Limb (tissue), 2 donors: ENCODE data around the gene FAM83G.

Source experiments
- DNase-seq, 2 donors: peaks; one replicate each; pipeline ENCODE4 v3.0.0-alpha.2; 2016; ENCODE audit errors: extremely low spot score in 2 of 2

FAM83G gene

DNA sequence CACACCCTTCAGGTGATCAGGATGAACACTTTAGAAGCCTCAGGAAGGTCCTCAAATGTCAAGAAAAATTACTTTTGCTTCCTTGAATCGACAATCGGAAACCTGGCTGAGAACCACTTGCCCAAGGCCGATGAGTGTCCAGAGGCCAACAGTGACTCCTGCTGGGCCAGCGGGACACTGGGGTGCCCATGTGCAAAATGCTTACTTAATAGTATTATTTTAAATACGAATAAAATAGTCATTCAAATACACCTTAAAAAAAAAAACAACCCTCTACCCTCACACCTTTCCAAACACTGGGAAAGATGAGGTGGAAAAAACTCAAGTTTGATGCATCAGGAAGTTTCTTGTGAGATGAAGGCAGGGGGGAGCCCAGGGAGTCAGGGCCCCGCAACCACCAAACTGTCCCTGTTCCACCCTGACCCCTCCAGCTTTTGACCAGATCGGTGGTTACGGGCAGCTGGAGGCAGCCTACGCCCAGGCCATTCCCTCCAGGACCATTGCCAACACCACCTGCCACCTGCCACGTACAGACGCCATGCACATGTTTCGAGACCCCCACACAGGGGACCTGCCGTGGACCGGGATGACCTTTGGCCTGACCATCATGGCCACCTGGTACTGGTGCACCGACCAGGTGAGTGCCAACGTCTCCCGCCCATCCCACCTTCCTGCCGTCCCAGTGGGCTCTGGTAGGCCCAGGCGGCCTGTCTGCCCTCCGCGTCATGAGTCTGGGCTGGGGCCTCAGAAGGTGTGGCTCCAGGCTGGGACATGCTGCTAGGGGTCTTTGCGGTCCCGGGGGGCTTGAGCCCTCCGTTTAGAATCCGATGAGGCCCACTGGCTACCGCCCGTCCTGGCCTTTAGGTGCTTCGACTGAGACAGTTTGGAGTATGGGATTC lies 33.7 kb downstream of the FAM83G start:
- DNase-seq, result no peak

DNA sequence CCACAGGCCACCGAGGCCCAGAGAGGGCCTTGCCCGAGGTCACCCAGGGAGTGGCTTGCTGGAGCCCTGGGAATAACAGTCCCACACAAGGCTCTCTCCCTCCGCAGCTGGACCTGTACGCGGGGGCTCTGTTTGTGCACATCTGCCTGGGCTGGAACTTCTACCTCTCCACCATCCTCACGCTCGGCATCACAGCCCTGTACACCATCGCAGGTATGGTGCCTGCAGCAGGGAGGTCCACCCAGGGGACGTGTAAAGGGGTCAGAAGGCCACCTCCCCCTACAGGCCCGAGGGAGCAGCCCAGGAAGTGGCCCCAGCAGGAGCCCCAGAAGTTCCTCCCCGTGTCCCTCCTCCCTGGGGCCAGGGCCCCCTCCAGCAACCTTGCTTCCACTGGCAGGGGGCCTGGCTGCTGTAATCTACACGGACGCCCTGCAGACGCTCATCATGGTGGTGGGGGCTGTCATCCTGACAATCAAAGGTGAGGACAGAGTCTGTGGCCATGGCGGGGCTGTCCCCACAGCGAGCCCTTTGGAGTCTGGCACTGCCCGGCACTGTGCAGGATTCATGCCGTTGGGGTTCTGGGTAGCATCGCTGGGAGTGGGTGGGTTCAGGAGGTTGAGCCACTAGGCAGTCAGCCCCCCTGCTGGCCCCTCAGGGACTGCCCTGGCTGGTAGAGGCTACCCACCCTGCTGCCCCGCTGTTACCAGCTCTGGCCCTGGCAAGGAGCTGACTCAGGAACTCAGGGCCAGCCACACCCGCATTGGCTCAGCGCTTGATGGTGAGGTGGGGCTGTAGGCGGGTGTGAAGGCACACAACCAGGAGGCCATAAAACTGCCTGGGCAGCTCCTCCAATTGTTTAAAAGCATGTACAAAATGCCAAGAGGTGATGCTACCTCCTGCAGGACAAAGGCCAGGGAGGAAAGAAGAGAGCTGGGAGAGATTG lies 35.3 kb downstream of the FAM83G start:
- no peak for DNase-seq

DNA sequence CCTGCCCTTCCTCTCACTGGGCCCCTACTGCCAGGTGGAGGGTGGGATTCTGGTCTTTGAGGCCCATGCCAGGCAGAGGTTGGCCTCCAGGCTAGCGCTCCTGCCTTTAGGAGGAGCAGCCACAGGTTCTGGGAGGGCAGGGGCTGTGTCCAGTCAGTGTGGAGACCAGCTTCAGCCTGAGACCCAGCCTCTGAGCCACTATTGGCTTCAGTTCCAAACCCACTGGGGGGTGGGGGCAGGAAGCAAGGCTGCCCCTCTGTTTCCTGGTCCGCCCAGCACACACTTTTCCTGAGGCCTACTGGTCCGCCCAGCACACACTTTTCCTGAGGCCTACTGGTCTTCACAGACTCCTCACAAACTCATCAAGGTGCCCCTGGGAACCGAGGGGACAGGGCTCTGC lies 36.2 kb downstream of the FAM83G start:
- no peak for DNase-seq

DNA sequence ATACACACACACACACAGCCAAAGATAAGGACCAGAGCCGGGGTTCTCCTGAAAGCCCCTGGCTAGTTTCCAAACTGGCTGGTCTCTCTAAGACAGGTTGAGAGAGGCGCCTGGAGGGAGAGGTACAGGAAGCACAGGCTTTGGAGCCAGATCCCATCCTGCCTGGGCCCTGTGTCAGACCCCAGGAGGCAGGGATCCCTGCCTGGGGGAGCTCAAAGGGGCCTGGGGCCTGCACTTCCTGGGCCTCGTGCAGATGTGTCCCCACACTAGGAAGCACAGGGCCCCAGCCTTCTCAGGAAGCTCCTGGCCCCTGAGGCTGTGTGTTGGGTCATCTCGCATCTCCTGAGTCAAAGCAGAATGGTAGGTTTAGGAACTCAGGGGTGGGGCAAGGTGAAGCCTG lies 36.6 kb downstream of the FAM83G start:
- no peak for DNase-seq

DNA sequence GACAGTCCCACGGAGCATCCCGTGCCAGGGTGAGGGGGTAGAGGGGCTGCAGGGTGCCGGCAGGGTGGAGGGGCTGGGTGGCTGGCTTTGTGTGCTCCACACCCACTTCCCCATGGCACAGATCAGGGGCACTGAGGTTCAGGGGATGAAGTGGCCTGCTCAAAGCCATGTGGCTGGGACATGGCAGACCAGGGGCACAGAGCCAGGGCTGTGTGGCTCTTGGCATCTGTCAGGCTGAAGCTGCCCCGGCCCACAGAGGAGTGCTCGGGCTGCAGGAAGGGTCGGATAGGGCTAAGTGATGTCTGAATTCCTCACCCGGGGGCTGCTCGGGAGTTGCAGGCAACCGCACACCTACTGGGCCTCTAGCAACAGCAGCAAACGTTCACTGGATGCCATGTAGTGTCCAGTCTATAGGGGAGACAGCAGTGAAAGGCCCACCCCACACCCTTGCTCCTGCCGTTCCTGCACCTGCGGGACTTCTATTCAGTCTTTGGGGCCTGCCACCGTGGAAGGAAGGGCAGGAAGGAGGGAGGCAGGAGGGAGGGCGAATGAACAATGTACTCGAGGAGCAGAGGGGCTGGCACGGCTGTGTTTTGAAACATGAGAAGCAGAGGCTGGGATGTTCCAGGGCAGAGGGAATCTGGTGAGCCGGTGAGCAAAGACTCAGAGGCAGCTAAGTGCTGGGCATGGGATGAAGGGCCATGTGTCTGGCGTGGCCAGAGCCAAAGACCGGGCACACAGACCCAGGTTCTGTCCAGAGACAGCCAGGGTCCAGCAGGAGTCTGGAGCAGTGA lies 37.5 kb downstream of the FAM83G start:
- DNase-seq, result peak in 1 of 2 donors; percentile 23

DNA sequence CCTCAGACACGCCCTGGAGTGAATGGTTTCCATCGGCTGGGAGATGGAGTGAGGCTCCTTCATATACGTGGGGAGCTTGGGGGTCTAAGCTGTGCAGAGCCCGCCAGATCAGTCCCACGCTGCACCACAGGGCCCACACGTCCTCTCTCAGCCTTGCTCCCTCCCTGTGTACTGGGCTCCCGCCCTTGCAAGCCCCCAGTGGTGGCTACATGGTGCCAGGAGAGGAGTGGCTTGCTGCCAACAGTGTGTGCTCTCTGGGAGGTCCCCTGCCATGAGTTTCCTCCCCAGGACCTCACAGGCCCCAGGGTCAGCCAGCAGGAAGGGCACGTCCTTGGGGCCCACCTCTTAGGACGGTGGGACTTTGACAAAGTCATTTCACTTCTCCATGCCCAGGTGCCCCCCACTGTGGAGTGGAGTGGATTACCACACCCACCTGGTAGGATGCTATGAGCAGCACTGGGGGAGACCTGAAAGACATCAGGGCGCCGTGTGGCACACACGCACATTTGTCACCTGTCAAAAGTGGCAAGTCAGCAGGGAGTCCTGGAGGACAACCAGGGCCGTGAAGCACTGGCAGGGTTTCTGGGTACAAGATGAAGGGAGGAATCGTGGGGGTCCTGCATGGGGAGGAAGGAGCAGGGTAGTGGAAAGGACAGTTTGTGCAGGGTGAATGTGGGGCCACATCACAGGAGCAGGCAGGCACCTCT lies 38.9 kb downstream of the FAM83G start:
- DNase-seq, result no peak

DNA sequence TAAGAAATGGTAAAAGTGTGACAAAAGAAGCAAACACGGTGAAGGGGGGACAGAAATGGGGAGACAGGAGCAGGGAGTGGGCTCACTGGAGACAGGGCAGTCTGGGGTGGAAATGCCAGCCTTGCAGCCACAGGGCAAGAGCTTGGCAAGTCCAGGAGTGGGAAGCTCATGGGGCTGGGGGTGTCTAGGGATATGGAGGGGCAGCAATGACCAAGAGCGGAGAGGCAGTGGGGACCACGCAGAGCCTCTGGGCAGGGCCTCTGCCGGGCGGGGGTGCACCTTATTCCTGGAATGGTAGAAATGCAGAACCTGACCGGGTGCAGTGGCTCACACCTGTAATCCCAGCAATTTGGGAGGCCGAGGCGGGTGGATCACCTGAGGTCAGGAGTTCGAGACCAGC lies 40.0 kb downstream of the FAM83G start:
- no peak for DNase-seq

DNA sequence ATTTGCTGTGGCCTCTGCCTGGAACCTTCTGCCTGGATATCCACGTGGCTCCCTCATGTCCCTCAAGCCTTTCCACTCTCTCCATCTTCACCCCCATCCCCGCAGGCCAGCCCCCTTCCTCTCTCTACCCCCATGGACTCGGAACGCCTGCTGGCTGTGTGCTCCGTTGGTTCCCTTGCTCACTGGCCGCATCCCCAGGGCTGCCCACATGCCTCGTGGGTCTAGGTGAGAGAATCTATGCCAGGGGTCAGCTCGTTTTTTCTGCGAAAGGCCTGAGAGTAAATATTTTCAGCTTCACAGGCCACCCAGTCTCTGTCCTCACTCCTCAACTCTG lies 40.6 kb downstream of the FAM83G start:
- peak in 1 of 2 donors; percentile 30 for DNase-seq

DNA sequence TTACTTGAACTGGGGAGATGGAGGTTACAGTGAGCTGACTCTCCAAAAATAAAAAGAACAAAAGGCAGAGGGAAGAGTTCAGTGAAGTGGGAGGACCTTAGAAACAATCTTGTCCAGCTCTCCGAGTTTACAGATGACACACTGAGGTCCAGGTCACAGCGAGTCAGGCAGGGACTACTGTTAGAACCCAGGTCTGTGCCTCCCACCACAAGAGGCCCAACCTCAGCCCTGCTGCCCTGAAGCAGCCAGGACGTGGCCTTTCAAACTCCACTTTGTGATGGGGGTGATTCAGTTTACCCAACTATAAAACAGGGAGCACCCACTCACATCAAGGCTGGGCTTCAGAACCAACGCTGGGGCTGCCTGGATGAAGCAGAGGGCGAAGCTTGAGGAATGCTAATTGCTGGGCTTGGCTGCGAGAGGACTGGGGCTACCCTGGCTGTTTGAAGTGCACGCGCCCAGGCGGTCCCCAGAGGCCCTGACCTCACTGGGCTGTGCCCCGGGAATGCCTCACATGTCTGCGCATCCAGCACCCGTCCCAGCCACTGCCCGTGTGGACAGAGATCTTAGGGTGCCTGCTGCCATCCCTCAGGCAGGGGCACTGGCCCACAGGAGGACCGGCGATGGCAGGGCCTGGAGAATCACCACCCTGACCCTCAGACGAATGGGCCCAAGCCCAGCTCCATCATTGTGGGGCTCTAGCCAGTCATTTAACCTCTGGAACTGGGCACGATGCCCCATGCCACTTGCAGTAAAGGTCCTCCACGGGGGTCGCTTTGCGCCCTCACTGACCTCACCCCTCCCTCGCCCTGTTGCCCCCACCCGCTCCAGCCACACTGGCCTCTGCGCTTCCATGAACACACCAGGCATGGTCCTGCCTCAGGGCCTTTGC lies 41.2 kb downstream of the FAM83G start:
- peak in 1 of 2 donors; percentile 25 for DNase-seq

DNA sequence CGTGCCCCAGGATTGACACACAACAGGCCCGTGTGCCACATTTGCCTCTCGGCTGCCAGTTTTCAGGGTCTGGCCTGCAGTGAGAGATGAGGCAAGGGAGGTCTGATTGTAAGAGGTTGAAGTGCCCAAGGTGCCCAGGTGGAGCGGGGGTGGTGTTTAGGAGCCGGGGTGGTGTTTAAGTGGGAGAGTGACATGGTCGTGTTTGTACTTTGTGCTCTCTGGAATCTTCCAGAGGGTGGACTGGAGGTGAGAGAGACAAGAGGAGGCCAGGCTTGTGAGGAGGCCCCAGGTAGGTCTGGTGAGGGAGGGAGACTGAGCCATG lies 42.1 kb downstream of the FAM83G start:
- DNase-seq, result no peak

DNA sequence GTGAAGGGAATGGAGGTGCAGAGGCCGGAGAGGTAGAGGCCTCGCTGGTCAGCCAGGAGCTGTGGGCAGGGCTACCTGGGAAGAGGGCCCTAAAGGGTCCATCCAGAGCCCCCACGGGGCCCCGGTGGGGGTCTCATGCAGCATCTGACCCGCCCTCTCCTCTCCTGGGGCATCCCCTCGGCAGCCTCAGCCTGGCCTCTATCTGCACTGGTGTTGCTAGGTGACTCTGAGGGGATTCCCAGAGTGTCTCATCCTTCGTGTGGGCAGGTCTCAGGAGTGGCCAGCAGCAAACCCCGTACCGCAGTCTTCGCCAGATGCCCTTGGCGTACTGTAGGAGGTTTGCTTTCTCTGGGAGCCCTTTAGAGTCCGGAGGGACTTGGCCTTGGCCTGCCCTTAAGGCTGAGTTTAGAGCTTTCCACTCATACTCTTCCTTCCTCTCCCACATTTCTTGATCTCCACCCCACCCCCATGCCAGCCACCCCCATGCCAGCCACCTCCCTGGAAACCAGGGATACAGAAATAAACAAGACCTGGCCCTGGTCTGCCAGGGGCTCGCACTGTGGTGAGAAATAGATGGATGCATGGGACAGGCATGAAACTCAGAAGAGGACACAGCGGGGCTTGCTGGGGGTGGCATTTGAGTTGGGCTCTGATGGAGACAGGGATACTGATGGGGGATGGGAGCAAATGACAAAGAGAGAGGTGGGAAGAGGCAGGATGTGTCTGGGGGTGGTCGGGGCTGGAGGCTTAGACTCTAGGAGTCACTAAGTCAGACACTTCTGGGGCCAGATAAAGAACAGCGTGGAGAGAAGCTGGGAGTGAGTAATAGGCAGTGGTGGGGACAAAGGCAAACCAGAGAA lies 42.7 kb downstream of the FAM83G start:
- DNase-seq, result peak in 1 of 2 donors; percentile 29

DNA sequence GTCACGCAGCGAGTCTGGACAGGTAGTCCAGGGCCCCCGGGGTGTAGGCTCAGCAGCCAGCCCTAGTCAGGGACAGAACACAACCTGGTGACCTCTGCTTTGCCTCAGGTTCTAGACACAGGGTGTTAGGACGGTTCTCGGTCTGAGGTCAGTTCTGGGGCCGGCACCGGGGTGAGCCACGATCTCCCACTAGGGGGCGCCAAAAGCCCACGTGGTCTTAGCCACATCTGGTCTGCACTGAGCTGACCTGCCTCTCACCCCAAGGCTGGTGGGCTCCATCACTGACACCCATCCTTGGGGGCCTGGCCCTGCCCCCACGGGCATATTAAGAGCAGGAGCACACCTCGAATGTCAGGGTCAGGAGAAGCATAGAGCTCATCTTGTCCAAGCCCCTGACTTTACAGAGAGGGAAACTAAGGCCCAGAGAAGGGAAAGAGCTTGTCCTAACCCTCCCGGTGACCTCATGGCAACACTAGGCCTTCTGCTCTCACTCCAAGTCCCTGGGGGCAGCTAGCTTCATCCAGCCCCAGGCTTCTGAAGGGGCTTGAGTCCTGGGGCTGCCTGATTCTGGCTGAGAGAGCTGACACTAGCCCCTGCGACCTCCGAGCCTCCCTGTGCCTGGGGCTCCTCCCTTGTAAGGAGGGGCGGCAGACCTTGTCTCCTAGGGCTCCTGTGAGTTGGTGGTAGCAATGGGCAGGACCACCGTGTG lies 43.6 kb downstream of the FAM83G start:
- peak; percentile 60 to 83 for DNase-seq

DNA sequence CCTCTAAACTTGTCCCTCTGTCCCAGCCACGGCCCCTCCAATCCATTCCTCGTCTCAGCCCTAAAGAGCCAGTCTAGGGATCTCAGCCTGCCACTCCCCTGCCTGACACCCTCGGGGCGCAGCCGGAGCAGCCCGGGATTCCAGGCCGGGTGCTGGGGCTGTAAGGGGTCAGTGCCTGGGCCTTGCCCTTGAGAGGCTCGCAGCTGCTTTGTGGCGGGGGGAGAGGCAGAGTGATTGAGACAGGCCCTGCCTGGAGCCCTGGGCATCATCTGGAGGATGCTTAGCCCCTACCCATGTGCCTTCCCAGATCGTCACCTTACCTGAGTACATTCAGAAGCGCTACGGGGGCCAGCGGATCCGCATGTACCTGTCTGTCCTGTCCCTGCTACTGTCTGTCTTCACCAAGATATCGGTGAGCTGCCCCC lies 44.3 kb downstream of the FAM83G start:
- DNase-seq, result peak in 1 of 2 donors; percentile 26

DNA sequence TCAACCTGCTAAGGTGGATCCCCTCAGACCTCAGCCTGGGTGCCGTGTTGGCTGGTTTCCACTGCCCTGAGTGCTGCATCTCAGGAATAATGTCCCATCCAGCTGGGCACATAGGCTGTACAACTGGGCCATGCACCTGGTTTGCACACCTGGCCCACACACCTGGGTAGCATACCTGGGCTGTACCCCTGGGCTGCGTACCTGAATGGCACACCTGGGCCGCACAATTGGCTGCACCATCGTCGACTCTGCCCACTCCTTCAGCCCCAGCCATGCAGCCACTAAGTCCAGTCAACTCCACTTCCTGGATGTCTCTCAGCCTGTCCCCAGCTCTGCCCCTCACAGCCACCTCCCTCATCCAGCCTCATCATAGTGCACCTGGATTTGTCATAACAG lies 44.7 kb downstream of the FAM83G start:
- no peak for DNase-seq

DNA sequence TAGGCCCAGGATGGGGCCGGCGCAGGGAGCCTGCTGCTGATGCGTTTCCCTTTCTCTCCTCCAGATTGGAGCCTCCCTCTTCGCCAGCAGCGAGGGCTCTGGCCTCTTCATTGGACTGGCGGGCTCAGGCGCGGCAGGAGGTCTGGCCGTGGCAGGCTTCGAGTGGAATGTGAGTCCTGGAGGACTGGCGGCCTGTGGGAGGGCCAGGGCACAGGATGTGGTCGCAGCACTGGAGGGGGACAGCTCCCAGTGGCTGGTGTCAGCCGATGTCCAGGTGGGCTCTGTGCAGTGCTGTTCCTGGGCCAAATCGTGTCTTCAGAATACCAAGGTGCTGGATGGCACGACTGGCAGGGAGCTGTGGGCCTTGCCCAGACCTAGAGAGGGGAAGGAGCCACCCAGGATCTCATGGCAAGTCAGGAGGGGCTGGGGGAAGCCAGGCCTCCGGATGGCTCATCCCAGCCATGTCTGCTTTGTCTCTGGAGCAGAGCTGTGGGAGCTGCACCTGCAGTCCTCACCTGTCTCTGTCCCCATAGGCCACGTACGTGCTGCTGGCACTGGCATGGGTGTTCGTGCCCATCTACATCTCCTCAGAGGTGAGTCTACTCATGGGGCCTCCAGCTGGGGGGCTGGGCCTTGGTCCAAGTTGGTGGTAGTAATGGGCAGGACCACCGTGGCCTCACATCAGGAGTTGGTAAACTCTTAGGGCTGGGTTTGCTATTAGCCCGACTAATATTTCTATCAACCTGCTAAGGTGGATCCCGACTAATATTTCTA lies 45.3 kb downstream of the FAM83G start:
- DNase-seq, result peak in 1 of 2 donors; percentile 26

DNA sequence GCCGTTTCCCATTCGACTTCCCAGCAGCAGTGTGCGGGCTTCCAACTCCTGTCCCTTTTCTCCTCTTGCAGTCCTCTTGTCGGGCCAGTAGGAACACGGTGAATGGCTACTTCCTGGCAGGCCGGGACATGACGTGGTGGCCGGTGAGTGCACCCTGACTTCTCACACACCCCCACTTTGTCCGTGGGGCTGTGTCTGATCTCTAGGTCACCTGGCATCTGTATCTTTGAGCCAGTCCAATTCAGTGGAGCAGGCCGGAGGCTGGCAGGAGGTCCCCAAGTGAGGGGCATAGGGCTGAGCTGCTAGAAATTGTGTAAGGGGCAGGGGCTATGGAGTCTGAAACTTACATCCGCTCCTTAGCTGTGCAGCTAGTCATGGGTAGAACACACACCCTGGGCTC lies 46.0 kb downstream of the FAM83G start:
- no peak for DNase-seq

DNA sequence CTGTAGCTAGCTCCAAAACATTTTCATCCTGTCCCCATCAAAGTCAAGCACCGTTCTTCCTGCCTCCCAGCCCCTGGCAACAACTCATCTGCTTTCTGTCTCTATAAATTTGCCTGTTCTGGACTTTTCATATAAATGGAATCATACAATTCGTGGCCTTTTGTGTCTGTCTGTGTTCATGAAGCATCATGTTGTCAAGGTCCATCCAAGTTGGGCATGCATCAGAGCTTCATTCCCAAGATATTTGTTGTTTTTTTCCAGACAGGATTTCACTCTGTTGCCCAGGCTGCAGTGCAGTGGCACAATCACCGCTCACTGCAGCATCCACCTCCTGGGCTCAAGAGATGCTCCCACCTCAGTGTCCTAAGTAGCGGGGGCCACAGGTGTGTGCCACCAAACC lies 46.7 kb downstream of the FAM83G start:
- DNase-seq, result no peak

DNA sequence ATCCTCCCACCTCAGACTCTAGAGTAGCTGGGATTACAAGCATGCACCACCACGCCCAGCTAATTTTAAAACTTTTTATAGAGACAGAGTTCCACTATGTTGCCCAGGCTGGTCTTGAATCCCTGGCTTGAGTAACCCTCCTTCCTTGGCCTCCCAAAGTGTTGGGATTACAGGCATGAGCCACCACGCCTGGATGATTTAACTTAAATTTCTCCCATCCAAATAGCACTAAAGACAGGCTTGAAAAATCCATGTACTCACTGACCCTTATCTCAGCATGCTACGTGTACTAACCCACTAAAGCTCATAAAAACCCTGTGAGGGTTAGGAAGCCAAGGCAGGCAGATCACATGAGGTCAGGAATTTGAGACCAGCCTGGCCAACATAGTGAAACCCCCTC lies 48.0 kb downstream of the FAM83G start:
- DNase-seq, result no peak
